GM18907 (cell line): ENCODE measurements around the gene L1CAM.

Source experiments
- ATAC-seq: cut with Tn5 transposase; IDR thresholded peaks from one replicate; pipeline ENCODE4 v1.9.1; 2021; ENCODE audit warnings: mild to moderate bottlenecking, moderate library complexity; ENCODE audit not compliant: unreplicated experiment

The L1CAM gene

DNA sequence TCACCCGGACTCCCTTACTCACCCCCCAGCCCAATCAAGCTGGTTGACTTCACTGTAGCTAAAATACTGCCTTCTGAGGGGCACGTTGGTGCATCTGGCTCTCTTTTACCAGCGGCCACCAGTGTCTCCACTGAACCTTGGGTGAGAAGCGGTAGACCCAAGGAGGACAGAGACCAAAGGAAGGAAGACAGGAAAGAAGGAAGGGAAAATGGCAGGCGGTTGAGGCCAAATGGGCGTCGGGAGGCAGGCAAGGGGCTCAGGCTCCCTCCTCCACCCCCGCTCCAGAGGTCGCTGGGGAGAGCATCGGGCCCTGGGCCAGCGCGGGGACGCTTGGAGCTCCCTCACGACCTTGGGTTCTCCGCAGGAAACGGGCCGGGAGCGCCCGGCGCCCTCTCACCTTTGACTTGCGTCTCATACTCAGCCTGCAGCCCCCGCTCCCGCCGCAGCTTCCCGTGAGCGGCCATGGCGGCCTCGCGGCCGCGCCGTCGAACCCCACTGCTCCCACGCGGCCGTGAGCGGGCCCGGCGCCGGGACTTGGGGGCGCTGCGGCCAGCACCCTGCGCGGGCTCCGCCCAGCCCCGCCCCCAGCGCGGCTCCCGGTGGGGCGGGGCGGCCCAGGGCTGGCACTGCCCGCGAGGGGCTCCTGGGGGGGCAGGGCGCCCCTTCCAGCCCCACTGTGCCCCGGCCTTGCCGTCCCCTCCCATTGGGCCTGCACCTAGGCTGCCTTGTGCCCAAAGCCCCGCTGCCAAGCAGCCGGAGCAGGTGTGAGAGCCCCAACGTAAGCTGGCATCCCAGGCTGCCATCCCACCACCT is 40.0 kb upstream of the L1CAM start, which contains the start of gene ARHGAP4:
TSS of gene ARHGAP4 (minus strand) at position 526 of the 813 bp plus-strand sequence. CDS start at position 464, 62 bp downstream.
- ATAC-seq, result no peak

DNA sequence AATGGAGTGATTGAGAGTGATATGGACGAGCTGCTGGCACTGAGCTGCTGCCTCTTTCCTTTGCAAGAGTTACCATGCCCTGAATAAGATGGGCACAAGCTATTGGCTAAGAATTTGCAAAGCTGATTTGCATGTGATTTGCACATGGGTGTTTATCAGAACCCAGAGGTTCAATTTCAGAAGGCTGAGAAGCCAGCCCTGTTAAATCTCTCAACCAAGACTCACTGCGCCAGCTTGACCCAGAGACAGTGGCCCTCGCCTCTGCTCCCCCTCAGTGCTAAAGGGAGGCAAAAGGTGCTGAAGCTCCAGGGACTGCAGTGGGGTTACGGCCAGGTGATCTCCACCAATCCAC is 39.4 kb upstream of the L1CAM start:
- no peak for ATAC-seq

DNA sequence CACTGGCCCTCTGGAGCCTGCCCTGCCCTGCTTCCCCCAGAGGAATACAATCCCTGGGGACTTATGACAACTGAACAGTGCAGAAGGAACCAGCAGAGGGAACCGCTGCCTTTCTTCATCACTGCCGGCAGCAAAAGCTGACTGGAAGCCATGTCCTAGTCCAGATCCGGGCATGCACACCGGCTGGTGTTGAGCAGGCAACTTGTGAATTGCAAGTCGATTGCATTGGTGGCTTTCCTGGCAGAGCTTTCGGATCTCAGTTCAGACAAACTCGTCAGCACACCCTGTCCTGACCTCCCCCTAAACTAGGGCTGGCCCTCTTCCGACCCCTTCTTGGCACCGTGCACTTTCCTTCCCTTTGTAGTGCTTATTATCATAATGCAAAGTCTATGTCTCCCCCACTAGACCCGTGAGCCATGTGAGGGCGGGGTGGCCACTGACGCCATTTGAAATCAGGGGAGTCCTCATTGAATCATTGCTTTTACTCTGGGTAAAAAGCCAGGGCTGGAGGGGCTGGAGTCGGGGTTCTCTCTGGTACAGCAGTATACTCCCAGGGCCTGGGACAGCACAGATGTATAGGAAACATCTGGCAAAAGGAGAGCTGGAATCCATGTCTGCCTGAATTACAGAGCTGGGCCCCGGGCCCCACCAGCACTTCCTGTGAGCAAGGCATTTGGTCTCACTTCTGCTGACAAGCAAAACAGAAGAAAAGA is 38.3 kb upstream of the L1CAM start:
- no peak for ATAC-seq

DNA sequence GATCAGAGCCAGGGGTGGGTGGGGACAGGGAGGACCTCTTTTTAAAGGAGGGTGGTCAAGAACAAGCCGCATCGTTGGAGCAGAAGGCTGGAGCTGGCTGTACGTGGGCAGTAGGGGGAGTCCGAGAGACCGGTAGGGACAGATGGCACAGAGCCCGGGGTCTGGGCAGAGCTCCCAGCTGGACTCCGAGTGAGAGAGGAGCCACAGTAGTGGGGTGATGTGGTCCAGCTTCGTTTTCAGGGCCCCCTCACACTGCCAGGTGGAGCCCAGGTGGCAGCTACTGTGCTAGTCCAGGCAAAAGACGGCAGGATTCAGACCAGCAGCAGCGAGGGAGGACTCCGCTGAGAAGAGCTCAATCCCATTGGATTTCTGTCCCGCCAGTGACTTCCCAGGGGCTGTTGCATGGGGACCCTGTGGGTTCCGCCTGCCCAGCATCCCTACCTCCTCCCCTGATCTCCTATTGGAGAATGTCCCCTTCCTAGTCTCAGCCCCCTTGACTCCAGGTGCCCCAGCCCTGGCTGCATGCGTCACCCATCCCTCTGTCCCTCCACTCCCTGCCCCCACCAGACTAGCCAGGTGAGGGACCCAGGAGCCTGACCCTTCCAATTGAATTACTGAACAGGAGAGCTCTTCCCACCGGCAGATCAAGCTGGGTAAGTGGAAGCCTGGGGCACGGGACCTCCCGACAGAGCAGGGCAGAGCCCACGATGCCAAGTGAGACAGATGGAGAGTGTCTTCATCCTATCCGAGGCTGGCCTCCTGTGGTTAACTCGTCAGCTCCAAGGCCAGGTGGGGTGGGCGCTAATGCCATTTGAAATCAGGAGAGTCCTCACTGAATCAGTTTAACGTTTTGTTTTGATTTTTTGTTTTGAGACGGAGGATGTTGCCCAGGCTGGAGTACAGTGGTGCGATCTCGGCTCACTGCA is 37.2 kb upstream of the L1CAM start:
- no peak for ATAC-seq

DNA sequence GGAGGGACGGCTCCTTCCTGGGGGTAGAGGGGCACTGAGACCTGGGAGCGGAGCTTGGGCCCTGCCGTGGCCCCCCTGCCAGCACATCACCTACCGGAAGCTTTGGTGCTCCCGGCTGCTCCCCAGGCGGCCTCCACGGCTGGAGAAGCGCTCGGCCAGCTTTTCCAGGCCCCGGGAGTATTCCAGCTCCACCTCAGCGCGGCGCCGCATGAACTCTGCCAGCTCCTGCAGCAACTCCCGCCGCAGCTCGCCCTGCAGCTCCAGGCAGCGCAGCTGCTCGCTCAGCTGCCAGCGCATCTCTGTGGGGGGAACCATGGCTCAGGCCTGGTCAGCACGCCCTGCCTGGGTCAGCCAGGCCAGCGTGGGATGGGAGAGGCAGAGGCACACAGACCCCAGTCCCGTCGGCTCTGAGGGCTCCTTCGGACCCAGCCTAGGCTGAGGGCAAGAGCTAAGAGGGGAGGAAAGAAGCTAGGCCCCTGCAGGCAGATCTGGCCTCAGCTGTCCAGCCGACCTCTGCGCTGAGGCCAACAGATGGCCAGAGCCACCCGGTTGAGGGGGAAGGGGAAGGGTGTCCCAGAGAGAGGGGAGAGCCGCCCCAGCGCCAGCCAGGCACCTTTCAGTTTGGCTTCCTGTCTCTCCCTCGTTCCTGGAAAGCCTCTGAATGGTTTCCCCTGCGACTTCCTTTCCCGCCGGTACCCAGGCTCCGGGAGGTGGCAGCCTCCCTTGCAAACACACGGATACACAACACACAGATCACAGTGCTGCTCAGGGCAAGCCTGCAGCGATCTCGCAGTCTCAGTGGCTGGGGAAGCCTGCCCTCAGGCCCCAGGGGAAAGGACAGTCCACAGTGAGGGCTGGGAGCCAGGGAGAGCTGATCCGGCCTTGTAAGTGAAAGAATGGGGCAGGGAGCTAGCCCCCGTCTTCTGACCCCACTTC is 35.8 kb upstream of the L1CAM start:
- ATAC-seq, result no peak

DNA sequence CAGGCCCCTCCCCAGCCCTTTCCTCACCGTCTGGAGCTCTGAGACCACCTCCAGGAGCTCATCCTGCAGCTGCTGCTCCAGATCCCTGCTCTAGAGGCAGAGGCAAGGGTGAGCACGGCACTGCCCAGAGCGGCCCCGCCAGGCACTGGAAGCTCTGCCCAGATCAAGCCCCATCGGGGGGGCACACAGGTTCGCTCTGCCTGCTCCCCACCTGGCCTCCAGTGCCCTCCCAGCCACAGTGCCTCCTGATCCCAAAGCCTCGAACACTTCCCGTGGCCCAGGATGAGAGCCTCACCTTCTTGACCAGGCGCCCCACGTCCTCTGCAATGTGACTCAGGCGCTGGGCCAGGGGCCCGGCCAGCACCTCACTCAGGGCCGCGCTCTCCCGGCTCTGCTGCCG is 35.1 kb upstream of the L1CAM start:
- ATAC-seq, result no peak

DNA sequence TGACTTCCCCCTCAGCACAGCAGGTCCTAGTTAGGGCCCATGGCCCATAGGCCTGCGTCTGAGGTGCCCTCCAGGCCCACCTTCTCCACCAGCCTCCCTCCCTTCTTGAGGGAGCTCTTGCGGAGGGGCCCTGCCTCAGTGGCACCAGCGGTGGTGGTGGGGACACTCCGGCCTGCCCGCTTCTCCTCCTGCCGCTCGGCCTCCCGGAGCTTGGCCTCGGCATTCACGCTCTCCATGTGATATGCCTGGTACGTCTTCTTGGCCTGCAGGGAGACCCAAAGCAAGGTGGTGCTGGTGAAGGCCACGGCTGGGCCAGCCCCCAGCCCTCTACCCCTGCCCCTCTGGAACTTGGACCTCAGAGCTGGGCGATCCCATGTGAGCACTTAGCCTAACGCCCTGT is 34.6 kb upstream of the L1CAM start:
- ATAC-seq, result no peak

DNA sequence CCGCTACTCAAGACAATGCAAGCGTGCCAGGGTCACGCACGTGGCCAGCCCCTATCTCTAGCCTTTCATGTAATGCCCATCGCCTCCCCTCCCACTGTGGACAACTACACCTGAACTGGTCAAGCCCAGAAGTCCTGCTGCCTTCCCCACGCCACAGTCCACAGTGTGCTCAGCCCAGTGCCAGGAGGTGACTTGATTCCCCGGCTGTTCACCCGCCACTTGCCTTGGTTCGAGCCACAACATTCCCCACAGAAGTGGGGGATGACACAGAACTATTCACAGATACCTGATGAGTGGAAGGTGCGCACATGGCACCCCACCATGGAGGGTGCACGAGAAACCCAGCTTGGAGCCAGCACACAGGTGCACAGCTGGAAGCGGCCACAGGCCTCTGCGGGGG is 33.3 kb upstream of the L1CAM start:
- no peak for ATAC-seq

DNA sequence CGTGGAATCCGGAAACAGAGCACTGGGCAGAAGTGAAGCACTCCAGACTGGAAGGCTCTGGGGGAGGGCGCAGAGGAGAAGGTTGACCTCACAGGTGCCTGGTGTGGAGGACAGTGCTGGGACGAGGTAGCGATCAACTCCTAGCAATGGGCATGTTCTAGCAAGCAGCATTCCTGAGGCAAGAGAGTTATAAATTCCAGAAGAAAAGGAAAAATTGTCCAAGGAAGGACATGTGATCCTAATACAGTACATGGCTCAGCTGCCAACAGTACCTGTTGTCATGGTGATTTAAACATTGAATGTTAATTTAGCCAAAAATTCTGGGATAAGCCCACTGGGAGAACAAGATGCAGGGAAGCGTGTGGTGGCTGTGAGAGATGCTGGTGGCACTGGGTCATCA is 31.9 kb upstream of the L1CAM start:
- no peak for ATAC-seq

DNA sequence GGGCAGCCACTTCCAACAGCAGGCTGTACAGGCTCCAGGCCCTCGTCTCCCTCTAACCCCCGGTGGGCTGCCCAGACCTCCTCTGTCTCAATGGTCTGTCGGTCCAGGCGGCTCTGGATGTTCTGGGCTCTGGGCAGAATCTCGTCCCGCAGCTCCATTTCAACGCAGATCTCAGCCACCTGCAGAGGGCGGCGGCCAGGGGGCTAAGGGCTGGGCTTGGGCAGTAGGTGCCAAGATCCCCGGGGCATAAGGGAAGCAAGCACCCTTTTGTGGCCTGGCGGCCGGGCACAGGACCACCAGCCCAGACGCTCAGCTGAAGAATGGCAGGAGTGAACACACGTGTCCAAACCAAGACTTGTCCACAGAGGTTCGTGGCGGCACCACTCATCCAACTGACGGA is 27.7 kb upstream of the L1CAM start:
- ATAC-seq, result no peak

DNA sequence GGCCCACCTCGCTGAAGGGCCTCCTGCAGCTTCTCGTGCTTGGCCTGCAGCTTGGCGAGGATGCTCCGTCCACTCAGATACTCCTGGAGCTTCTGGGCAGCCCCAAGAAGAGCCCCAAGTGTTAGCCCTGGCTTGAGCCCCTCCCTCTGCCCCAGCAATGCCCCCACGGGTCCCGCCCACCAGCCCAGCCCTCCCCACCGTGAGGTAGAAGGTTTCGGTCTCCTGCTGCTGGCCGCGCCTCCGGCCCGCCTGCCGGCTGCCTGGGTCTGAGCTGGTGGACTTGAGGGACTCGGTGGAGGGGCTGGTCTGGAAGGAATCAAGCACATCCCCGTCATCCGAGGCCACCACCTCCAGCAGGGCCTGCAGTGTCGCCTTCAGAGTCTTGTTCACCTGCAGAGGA is 27.2 kb upstream of the L1CAM start:
- no peak for ATAC-seq

DNA sequence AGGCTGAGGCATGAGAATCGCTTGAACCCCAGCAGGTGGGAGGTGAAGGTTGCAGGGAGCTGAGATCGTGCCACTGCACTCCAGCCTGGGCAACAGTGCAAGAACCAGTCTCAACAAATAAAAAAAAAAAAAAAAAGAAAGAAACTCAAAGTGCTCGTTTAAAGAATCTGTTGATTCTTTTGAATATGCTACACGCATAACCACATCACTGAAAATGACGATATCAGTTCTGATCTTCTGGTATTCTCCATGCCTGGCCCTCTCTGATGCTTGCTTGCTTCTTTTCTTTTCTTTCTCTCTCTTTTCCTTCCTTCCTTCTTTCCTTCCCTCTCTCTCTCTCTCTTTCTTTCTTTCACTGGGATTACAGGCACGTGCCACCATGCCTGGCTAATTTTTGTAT is 25.8 kb upstream of the L1CAM start:
- no peak for ATAC-seq

DNA sequence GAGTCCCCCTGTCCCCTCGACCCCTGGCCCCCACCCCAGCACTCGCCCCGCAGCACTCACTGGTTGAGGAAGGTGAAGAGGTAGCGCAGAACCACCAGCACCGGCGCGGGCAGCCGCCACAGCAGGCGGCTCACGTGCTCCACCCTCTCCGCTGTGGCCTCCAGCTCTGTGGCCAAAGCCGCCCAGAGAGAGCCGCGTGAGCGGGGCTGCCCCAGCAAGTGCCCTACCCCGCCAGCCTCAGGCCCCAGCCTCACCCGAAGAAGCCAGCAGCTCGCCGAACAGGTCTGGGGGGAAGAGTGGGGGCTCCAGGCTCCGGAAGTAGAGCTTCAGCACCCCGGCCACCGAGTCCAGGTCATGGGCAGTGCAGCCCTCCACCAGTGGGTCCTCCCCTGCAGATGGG is 24.5 kb upstream of the L1CAM start:
- no peak for ATAC-seq

DNA sequence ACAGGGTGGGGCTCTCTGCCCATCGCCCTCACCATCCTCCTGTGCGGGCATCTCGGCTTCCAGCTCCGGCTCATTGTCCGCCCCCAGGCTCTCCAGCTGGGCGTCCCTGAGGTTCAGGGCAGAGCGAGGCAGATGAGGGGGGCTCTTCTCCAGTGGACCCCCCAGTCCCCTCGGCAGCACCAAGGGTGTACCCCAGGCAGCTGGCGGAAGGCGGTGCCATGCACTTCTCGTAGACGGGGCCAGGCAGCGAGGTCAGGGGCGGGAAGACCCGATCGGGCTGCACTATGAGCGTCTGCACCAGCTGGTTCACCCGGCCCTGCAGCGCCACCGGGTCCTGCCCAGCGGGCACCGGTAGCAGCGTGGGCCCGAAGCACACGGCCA is 24.0 kb upstream of the L1CAM start:
- ATAC-seq, result no peak

DNA sequence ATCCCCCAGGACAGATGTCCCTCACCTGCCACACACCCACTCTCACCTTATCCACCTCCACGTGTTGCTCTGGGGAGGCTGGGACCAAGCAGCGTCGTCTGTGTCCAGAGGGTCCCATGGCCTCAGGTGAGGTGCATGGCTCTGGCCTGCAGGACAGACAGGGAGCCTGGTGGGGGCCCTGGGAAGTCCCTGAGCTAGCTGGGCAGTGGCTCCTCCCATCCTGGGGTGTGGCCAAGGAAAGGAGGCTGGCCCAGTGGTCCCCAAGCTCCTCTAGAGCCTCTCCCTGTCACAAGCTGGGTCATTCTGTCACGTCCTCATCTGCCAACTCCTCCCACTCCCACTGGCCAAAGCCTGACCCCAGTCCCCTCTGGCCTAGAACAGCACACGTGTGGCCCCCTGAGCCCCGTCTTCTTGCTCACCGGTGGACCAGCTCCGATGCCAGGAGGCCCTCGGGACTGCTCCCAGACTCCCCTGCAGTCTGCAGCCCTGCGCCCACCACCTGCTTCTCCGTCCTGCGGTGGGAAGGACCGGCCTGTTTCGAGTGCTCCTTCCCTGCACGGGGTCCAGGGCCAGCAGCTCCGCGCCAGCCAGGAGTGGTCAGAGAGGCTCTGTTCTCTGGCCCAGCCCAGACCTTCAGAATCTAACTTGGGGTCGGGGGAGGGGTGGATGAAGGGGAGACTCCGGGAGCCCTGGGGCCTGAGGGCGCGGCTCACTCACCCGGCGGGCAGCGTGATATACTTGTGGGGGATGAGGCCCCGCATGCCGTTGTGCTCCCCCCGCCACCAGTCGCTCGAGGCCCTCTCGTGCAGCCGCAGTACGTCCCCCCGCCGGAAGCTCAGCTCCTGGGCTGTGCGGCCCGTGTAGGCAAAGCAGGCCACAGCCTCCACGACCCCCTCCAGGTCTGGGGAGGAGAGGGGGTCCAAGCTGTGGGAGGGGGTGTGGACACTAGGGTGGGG is 23.3 kb upstream of the L1CAM start:
- ATAC-seq, result no peak

DNA sequence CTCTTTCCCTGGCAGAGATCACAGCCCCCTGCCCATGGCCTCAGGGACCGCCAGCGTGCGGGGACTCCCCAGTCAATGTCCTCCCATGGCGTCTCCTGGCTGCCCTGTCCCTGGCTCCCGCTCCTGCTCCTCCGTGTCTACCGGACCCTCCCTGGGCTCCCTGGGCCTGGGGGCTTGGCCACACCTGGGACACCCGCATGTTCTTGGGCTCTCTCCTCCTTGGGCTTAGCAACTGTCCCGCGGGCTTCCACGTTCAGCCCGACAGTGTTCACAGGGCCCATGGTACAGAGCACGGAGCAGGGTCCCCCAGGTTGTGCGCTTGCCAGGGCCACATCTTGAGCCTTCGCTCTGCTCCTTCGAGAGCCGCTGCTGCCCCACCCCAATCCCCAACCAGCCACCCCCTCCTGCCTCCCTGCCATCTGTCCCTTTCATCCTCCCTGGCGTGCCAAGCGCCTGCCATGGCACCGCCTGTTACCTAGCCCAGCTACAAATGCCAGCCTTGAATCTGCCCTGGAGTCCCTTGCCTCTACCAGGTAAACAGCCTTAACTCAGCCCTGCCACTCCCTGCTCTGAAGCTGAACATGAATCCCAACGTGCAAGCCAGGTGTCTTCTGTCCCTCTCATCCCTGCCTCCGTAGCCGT is 22.4 kb upstream of the L1CAM start:
- ATAC-seq, result no peak

DNA sequence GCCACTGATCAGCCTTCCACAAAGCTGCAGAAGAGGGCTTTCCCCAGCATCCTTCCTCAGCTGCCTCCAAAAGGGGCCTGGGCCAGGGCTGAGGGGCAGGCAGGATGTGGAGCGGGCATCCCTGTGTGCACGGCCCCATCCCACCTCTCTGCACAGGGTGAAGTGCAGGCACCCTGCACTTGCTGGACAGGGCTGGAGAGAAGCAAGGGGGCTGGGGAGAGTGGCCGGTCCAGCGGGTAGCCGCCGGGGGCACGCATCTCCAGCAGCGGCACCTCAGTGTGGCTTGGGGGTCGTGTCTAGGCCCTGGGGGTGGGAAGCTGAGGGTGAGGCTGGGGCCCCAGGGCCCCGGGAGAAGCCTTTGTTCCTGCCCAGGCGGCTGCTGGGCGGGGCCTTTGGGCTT is 21.5 kb upstream of the L1CAM start:
- ATAC-seq, result no peak

DNA sequence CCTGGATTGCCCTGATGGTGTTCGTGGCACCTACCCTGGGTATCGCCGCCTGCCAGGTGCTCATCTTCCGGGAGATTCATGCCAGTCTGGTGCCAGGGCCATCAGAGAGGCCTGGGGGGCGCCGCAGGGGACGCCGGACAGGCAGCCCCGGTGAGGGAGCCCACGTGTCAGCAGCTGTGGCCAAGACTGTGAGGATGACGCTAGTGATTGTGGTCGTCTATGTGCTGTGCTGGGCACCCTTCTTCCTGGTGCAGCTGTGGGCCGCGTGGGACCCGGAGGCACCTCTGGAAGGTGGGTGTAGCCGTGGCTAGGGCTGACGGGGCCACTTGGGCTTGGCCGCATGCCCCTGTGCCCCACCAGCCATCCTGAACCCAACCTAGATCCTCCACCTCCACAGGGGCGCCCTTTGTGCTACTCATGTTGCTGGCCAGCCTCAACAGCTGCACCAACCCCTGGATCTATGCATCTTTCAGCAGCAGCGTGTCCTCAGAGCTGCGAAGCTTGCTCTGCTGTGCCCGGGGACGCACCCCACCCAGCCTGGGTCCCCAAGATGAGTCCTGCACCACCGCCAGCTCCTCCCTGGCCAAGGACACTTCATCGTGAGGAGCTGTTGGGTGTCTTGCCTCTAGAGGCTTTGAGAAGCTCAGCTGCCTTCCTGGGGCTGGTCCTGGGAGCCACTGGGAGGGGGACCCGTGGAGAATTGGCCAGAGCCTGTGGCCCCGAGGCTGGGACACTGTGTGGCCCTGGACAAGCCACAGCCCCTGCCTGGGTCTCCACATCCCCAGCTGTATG is 20.3 kb upstream of the L1CAM start:
- no peak for ATAC-seq
